H1 (cell line): ENCODE measurements around the gene BRSK2. TPM values are rescaled to one million over a fixed set of nuclear protein-coding genes. Genes with fewer than 3 reads are reported as not detected.
"Not testable (repeated sequence)": the region's sequence is repeated elsewhere in the genome, so short reads cannot be mapped to it uniquely, and the experiment has no call there.

Source experiments
- CTCF ChIA-PET: fragments of 300-600 bp; sonication (Branson Sonifier 250); formaldehyde crosslinking; loops from one replicate; lab custom pipeline; 2021; ENCODE audit not compliant: partially characterized antibody; lab: Charles Lee
- POLR2A ChIA-PET: fragments of 300-600 bp; sonication (Branson Sonifier 250); formaldehyde crosslinking; loops from one replicate; lab custom pipeline; 2021; ENCODE audit warnings: inconsistent platforms; ENCODE audit not compliant: partially characterized antibody; lab: Charles Lee
- DNase-seq, 2 experiments: peaks; one replicate each; pipeline versions ENCODE4 v3.0.0 to v3.0.0-alpha.2; 2010 to 2022; ENCODE audit warnings: low spot score in 2 of 2, low read depth in 1 of 2, mixed read lengths in 1 of 2
- FAIRE-seq: peaks from 2 replicates; lab custom pipeline; 2011; peaks lifted over from hg19 to GRCh38; lab: Jason Lieb, UNC
- H2AFZ ChIP-seq: 2 replicates; pipeline ENCODE4 v1.8.1; 2012; ENCODE audit warnings: low read length, inconsistent platforms
- H2AK5ac ChIP-seq: 2 replicates; pipeline ENCODE4 v1.6.1; 2013; ENCODE audit warnings: low read depth, low read length
- H2BK120ac ChIP-seq: replicated peaks from 2 replicates; pipeline ENCODE3; 2013; ENCODE audit warnings: low read depth, low read length, inconsistent platforms
- H2BK12ac ChIP-seq: 2 replicates; pipeline ENCODE4 v1.6.1; 2013; ENCODE audit warnings: low read depth, low read length
- H2BK15ac ChIP-seq: 2 replicates; pipeline ENCODE4 v1.6.1; 2013; ENCODE audit warnings: low read length
- H2BK20ac ChIP-seq: 2 replicates; pipeline ENCODE4 v1.6.1; 2013; ENCODE audit warnings: low read length
- H2BK5ac ChIP-seq: 2 replicates; pipeline ENCODE4 v1.6.1; 2013; ENCODE audit warnings: low read depth, low read length
- H3K14ac ChIP-seq: 2 replicates; pipeline ENCODE4 v1.6.1; 2013; ENCODE audit warnings: inconsistent platforms; ENCODE audit not compliant: insufficient read length
- H3K18ac ChIP-seq: 2 replicates; pipeline ENCODE4 v1.6.1; 2013; ENCODE audit warnings: low read length; ENCODE audit errors: extremely low read depth
- H3K23ac ChIP-seq: 2 replicates; pipeline ENCODE4 v1.6.1; 2013; ENCODE audit warnings: inconsistent platforms; ENCODE audit not compliant: insufficient read length
- H3K23me2 ChIP-seq: 2 replicates; pipeline ENCODE4 v1.6.1; 2013; ENCODE audit warnings: low read depth, low read length
- H3K27ac ChIP-seq: 2 replicates; pipeline ENCODE4 v1.6.1; 2011; ENCODE audit warnings: low read depth, low read length, inconsistent platforms
- H3K27me3 ChIP-seq, 4 experiments: replicated peaks in 1 of 4; 1 replicate in 1 of 4; 2 replicates in 3 of 4; pipeline versions ENCODE4 v1.6.1 to v1.8.1; 2011 to 2013; ENCODE audit warnings: low read length in 3 of 4, mild to moderate bottlenecking in 3 of 4, inconsistent platforms in 2 of 4, mixed read lengths in 2 of 4, moderate library complexity in 1 of 4; ENCODE audit not compliant: control insufficient read depth in 3 of 4, insufficient read depth in 3 of 4; ENCODE audit errors: extremely low read depth in 1 of 4
- H3K36me3 ChIP-seq, 4 experiments: 2 replicates each; pipeline versions ENCODE4 v1.6.1 to v1.8.1; 2011 to 2013; ENCODE audit warnings: mild to moderate bottlenecking in 4 of 4, low read length in 3 of 4, moderate library complexity in 2 of 4, control low read depth in 1 of 4, inconsistent platforms in 1 of 4; ENCODE audit not compliant: insufficient read depth in 4 of 4, control insufficient read depth in 2 of 4
- H3K4ac ChIP-seq: replicated peaks from 2 replicates; pipeline ENCODE3; 2013; ENCODE audit warnings: low read length, low read depth, mixed read lengths, inconsistent platforms; ENCODE audit not compliant: insufficient read length
- H3K4me1 ChIP-seq, 4 experiments: replicated peaks in 1 of 4; 1 replicate in 1 of 4; 2 replicates in 3 of 4; pipeline versions ENCODE4 v1.6.1 to v1.8.1; 2011 to 2013; ENCODE audit warnings: low read length in 3 of 4, inconsistent platforms in 2 of 4, mixed read lengths in 1 of 4; ENCODE audit not compliant: insufficient read depth in 4 of 4, control insufficient read depth in 3 of 4
- H3K4me2 ChIP-seq, 2 experiments: 2 replicates each; pipeline versions ENCODE4 v1.6.1 to v1.8.1; 2011 to 2013; ENCODE audit warnings: low read depth in 2 of 2, low read length in 2 of 2, control low read depth in 1 of 2, inconsistent platforms in 1 of 2, mild to moderate bottlenecking in 1 of 2; ENCODE audit not compliant: insufficient read depth in 1 of 2
- H3K4me3 ChIP-seq, 4 experiments: fragments of 200-600, 300-600 bp in 1 of 4; sonication (generic), shearing (Covaris generic), sonication (Bioruptor Twin) in 1 of 4; 2 replicates each; pipeline versions ENCODE4 v1.5.1 to v1.8.1; 2011 to 2016; ENCODE audit warnings: low read length in 4 of 4, low read depth in 3 of 4, control low read depth in 2 of 4, inconsistent platforms in 2 of 4, mild to moderate bottlenecking in 2 of 4, mixed read lengths in 1 of 4, moderate library complexity in 1 of 4; ENCODE audit not compliant: insufficient read depth in 2 of 4; ENCODE audit errors: extremely low read depth in 1 of 4
- H3K56ac ChIP-seq: replicated peaks from 2 replicates; pipeline ENCODE3; 2013; ENCODE audit warnings: low read depth, mild to moderate bottlenecking, mixed read lengths, low read length, inconsistent platforms; ENCODE audit not compliant: insufficient read length
- H3K79me1 ChIP-seq: 2 replicates; pipeline ENCODE4 v1.6.1; 2013; ENCODE audit warnings: low read depth, low read length, control low read depth
- H3K79me2 ChIP-seq, 2 experiments: 2 replicates each; pipeline versions ENCODE4 v1.6.1 to v1.8.1; 2012 to 2013; ENCODE audit warnings: low read length in 2 of 2, mild to moderate bottlenecking in 2 of 2, inconsistent platforms in 1 of 2; ENCODE audit not compliant: insufficient read depth in 2 of 2, control insufficient read depth in 1 of 2
- H3K9ac ChIP-seq, 4 experiments: replicated peaks in 1 of 4; 1 replicate in 1 of 4; 2 replicates in 3 of 4; pipeline versions ENCODE4 v1.6.1 to v1.8.1; 2011 to 2013; ENCODE audit warnings: low read depth in 3 of 4, low read length in 3 of 4, control low read depth in 2 of 4, mild to moderate bottlenecking in 2 of 4, moderate library complexity in 2 of 4, inconsistent platforms in 1 of 4; ENCODE audit errors: extremely low read depth in 1 of 4
- H3K9me3 ChIP-seq, 2 experiments: 2 replicates each; pipeline versions ENCODE4 v1.6.1 to v1.8.1; 2012 to 2013; ENCODE audit warnings: mild to moderate bottlenecking in 2 of 2, moderate library complexity in 2 of 2, control low read depth in 1 of 2, inconsistent platforms in 1 of 2, low read depth in 1 of 2, low read length in 1 of 2, mixed read lengths in 1 of 2; ENCODE audit not compliant: insufficient read depth in 2 of 2
- H4K20me1 ChIP-seq, 2 experiments: replicated peaks in 1 of 2; 2 replicates each; pipeline versions ENCODE3 to v1.8.1; 2011 to 2013; ENCODE audit warnings: inconsistent platforms in 2 of 2, low read length in 2 of 2, mild to moderate bottlenecking in 1 of 2; ENCODE audit not compliant: insufficient read depth in 2 of 2, control insufficient read depth in 1 of 2
- H4K5ac ChIP-seq: 2 replicates; pipeline ENCODE4 v1.6.1; 2013; ENCODE audit warnings: low read length, low read depth, mixed read lengths, inconsistent platforms; ENCODE audit not compliant: insufficient read length
- H4K8ac ChIP-seq: 2 replicates; pipeline ENCODE4 v1.8.0; 2013; ENCODE audit warnings: mild to moderate bottlenecking, moderate library complexity, low read length, inconsistent platforms; ENCODE audit not compliant: insufficient read depth; ENCODE audit errors: extremely low read depth
- H4K91ac ChIP-seq: replicated peaks from 2 replicates; pipeline ENCODE3; 2013; ENCODE audit warnings: low read length, mixed read lengths, inconsistent platforms; ENCODE audit not compliant: insufficient read length
- POLR2A ChIP-seq, 2 experiments: IDR thresholded peaks; 1 replicate in 1 of 2; 2 replicates in 1 of 2; pipeline ENCODE4 v1.6.1; 2011; ENCODE audit warnings: low read depth in 2 of 2, low read length in 2 of 2, mild to moderate bottlenecking in 2 of 2; ENCODE audit errors: control extremely low read depth in 1 of 2
- WGBS, 2 experiments: shearing (Covaris generic) in 1 of 2; methylation state at CpG; one replicate each; pipeline versions ENCODE4 v1.1.6 to v1.1.7; 2013 to 2015; ENCODE audit warnings: low lambda C conversion rate in 2 of 2, mixed read lengths in 2 of 2, inconsistent platforms in 1 of 2, low coverage in 1 of 2, missing lambda C conversion rate in 1 of 2; ENCODE audit not compliant: insufficient replicate concordance in 2 of 2, insufficient coverage in 1 of 2, insufficient read length in 1 of 2; ENCODE audit errors: extremely low coverage in 1 of 2, missing lambda C conversion rate in 1 of 2; 5-methylcytosine and 5-hydroxymethylcytosine counted together
- polyA plus RNA-seq, 7 experiments: library from polyadenylated mRNA; depleted of rRNA in 3 of 7; stranded (reverse) in 5 of 7; unstranded in 2 of 7; fragments of >200 nt in 5 of 7; fragments of 200-250 nt in 2 of 7; gene quantifications; 1 replicate in 5 of 7; 2 replicates in 1 of 7; 4 replicates in 1 of 7; pipeline versions ENCODE4 v1.2.1 to v1.2.3, GENCODE V29; 2011 to 2013; ENCODE audit warnings: missing spikeins in 2 of 7, mixed read lengths in 2 of 7
- total RNA-seq: library from RNA; stranded (reverse); fragmentation: NEBNext Ultra II Directional; extraction: Animal tissue kit (Norgen Biotek cat#: 25700); gene quantifications from 2 replicates; pipeline ENCODE4 v1.2.1, GENCODE V29; 2021

BRSK2 gene
- total and polyA plus RNA-seq, 2 of the 8 experiments (the other 6 are each of a cell fraction or from before 2014, with no cell fraction given) = 17.3 to 27.1 TPM

- no peak for TF ChIP-seq POLR2A (IDR thresholded peaks at IDR 0.05; ENCODE audit: control extremely low read depth in 1 of 2, low read depth in 2 of 2, low read length in 2 of 2)
Observed at GRCh38 chr11:1340111-1340510, 49.6 kb upstream of the BRSK2 start (continued).

GRCh38 chr11:1341226-1341625, 48.5 kb upstream of the BRSK2 start:
- DNase-seq, H3K18ac ChIP-seq, H2AK5ac ChIP-seq, H2BK5ac ChIP-seq, H3K79me2 ChIP-seq, H3K9me3 ChIP-seq, H4K20me1 ChIP-seq, POLR2A ChIA-PET, H3K4me1 ChIP-seq, H4K91ac ChIP-seq, H3K14ac ChIP-seq, H3K4me3 ChIP-seq, H2BK12ac ChIP-seq, H2AFZ ChIP-seq, H4K5ac ChIP-seq, CTCF ChIA-PET, H3K56ac ChIP-seq, FAIRE-seq, H3K9ac ChIP-seq, H4K8ac ChIP-seq, H2BK20ac ChIP-seq, H2BK120ac ChIP-seq, H3K4me2 ChIP-seq, H3K27ac ChIP-seq, H2BK15ac ChIP-seq, H3K36me3 ChIP-seq, H3K79me1 ChIP-seq, H3K4ac ChIP-seq, H3K23ac ChIP-seq, H3K23me2 ChIP-seq: not testable (repeated sequence)
- 82% methylated on average over 10 of the region's 10 CpGs; no CpG with 5 or more reads in 1 of the 2 experiments for WGBS, 2 experiments
- peaks cover 8 to 25% (median 17%) of the 10 kb centered on the region in 4 experiments for H3K27me3 ChIP-seq
